Esophagus muscularis mucosa (tissue), 4 donors: ENCODE measurements around the gene ELAC1. TPM values are rescaled to one million over a fixed set of nuclear protein-coding genes. Genes with fewer than 3 reads are reported as not detected.

Source experiments
- DNase-seq: peaks from one replicate; pipeline ENCODE4 v3.0.0-alpha.2; 2017; ENCODE audit errors: extremely low spot score
- H3K27ac ChIP-seq, 4 donors: fragments of 200-600 bp; sonication (generic); replicated peaks in 1 of 4; 1 replicate in 3 of 4; 2 replicates in 1 of 4; pipeline ENCODE4 v1.5.1; 2016 to 2019; ENCODE audit warnings: mild to moderate bottlenecking in 1 of 4
- H3K27me3 ChIP-seq, 4 donors: fragments of 200-600 bp; sonication (generic); one replicate each; pipeline versions ENCODE4 v1.5.1 to v1.6.0; 2016 to 2019
- H3K36me3 ChIP-seq, 4 donors: fragments of 200-600 bp; sonication (generic); one replicate each; pipeline ENCODE4 v1.5.1; 2016 to 2019
- H3K4me1 ChIP-seq, 4 donors: fragments of 200-600 bp; sonication (generic); one replicate each; pipeline ENCODE4 v1.5.1; 2016 to 2019
- H3K4me3 ChIP-seq, 4 donors: fragments of 200-600 bp; sonication (generic); 1 replicate in 2 of 4; 2 replicates in 2 of 4; pipeline ENCODE4 v1.5.1; 2016 to 2019; ENCODE audit warnings: mild to moderate bottlenecking in 4 of 4, moderate library complexity in 1 of 4
- H3K9me3 ChIP-seq, 4 donors: fragments of 200-600 bp; sonication (generic); 1 replicate in 3 of 4; 2 replicates in 1 of 4; pipeline ENCODE4 v1.5.1; 2016 to 2019
- CTCF ChIP-seq, 3 experiments: fragments of 200-600 bp in 2 of 3; fragments of 450-650 bp in 1 of 3; sonication (generic) in 2 of 3; IDR thresholded peaks; one replicate each; pipeline ENCODE4 v1.5.1; 2017 to 2019; ENCODE audit warnings: antibody characterized with exemption in 3 of 3, mild to moderate bottlenecking in 2 of 3, moderate library complexity in 1 of 3
- EP300 ChIP-seq: sonication (generic); formaldehyde crosslinking; IDR thresholded peaks from one replicate; pipeline ENCODE4 v1.6.1; 2017; ENCODE audit warnings: antibody characterized with exemption
- POLR2A ChIP-seq: fragments of 450-650 bp; IDR thresholded peaks from one replicate; pipeline ENCODE4 v1.6.1; 2017; ENCODE audit warnings: antibody characterized with exemption, moderate library complexity, mild to moderate bottlenecking, low read depth
- POLR2AphosphoS5 ChIP-seq, 2 donors: sonication (generic); formaldehyde crosslinking; IDR thresholded peaks; one replicate each; pipeline ENCODE4 v1.6.1; 2017; ENCODE audit warnings: antibody characterized with exemption in 2 of 2
- WGBS: methylation state at CpG from one replicate; pipeline ENCODE4 v1.1.5; 2018; 5-methylcytosine and 5-hydroxymethylcytosine counted together
- intact Hi-C: fragments of 100-400 bp; cut with DNase I; formaldehyde crosslinking; loops from one replicate; pipeline ENCODE4 v1.15.1; 2023
- total RNA-seq, 4 donors: library from RNA; depleted of rRNA; stranded (reverse); fragments of >200 nt; gene quantifications; one replicate each; pipeline versions ENCODE4 v1.1.0 to v1.2.1, GENCODE V29; 2016

ELAC1 gene
- total RNA-seq, 4 donors from 2014 or later: 3.7 to 7.9 (median 4.0) TPM

- Histone ChIP-seq H3K9me3 (no peaks in the 10 kb centered on the region), H3K36me3 (peaks cover 0 to 10% (median 0%) of the 10 kb centered on the region in 4 donors), H3K27me3 (no peaks in the 10 kb centered on the region), H3K27ac (no peak overlapping the region), H3K4me3 (no peak overlapping the region), H3K4me1 (no peaks in the 10 kb centered on the region)
- 78% methylated on average over 8 of the region's 8 CpGs for WGBS
- DNase-seq: no peak
- no peak for TF ChIP-seq POLR2A
- TF ChIP-seq CTCF (IDR thresholded peaks at IDR 0.05): no peak
- no peak for TF ChIP-seq POLR2AphosphoS5 (IDR thresholded peaks at IDR 0.05)
- TF ChIP-seq EP300: no peak
- intact Hi-C loops: no loop called here
Measured at GRCh38 chr18:51017140-51017879, 49.5 kb downstream of the ELAC1 start.

- Histone ChIP-seq H3K4me3 (no peak overlapping the region), H3K27ac (no peak overlapping the region), H3K9me3 (no peaks in the 10 kb centered on the region), H3K4me1 (peaks cover 0 to under 1% (median 0%) of the 10 kb centered on the region in 4 donors), H3K36me3 (peaks cover 0 to 15% (median 3%) of the 10 kb centered on the region in 4 donors), H3K27me3 (no peaks in the 10 kb centered on the region)
- no peak for DNase-seq
- no peak for TF ChIP-seq EP300
- TF ChIP-seq POLR2A: no peak
- WGBS: 82% methylated on average over 5 of the region's 5 CpGs
- intact Hi-C loops: no loop called here
Measured at GRCh38 chr18:51020536-51020935, 52.7 kb downstream of the ELAC1 start.

GRCh38 chr18:51021226-51021965, 53.6 kb downstream of the ELAC1 start:
- Histone ChIP-seq H3K4me3 (no peak overlapping the region), H3K9me3 (no peaks in the 10 kb centered on the region), H3K27me3 (no peaks in the 10 kb centered on the region), H3K36me3 (peaks cover 0 to 24% (median 7%) of the 10 kb centered on the region in 4 donors), H3K27ac (no peak overlapping the region), H3K4me1 (peaks cover 0 to 8% (median under 1%) of the 10 kb centered on the region in 4 donors)
- intact Hi-C loops: no loop called here
- 91% methylated on average over 5 of the region's 5 CpGs for WGBS
- peak; percentile 60 for DNase-seq
- TF ChIP-seq POLR2A (no peak), EP300 (no peak), POLR2AphosphoS5 (IDR thresholded peaks at IDR 0.05) (no peak), CTCF (IDR thresholded peaks at IDR 0.05) (no peak)

GRCh38 chr18:51025512-51025911, 57.7 kb downstream of the ELAC1 start:
- no peak overlapping the region for H3K4me3 ChIP-seq

More at GRCh38 chr18:51025512-51025911, 57.7 kb downstream of the ELAC1 start:
- Histone ChIP-seq H3K36me3 (peaks cover 0 to 19% (median 7%) of the 10 kb centered on the region in 4 donors), H3K27ac (no peak overlapping the region), H3K9me3 (no peaks in the 10 kb centered on the region), H3K27me3 (no peaks in the 10 kb centered on the region), H3K4me1 (peaks cover 11 to 36% (median 25%) of the 10 kb centered on the region in 4 donors)
- TF ChIP-seq EP300 (no peak), POLR2AphosphoS5 (IDR thresholded peaks at IDR 0.05) (no peak), CTCF (IDR thresholded peaks at IDR 0.05) (no peak), POLR2A (no peak)
- intact Hi-C loops: no loop called here
- DNase-seq: no peak
- 98% methylated on average over 2 of the region's 2 CpGs for WGBS
